NCI-H1436 (cell line): Measurements from ENCODE around the gene POU5F1.
"Not testable (repeated sequence)": the region's sequence is repeated elsewhere in the genome, so short reads cannot be mapped to it uniquely, and the experiment has no call there.

Experiments
- DNase-seq: peaks from one replicate; lab custom pipeline; 2025; lab: John Stamatoyannopoulos, UW

The POU5F1 gene

DNA sequence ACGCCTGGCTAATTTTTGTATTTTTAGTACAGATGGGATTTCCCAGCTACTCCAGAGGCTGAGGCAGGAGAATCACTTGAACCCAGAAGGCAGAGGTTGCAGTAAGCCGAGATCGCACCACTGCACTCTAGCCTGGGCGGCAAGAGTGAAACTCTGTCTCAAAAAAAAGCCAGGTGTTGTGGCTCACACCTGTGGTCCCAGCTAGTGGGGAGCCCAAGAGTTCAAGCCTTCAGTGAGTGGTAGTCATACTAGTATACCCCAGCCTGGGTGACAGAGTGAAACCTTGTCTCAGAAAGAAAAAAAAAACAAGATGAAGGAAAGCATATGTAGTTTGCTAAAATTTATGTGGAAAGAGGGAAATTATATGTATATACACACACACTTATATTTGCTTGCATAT lies 20.0 kb upstream of the POU5F1 start:
- DNase-seq, result no peak

DNA sequence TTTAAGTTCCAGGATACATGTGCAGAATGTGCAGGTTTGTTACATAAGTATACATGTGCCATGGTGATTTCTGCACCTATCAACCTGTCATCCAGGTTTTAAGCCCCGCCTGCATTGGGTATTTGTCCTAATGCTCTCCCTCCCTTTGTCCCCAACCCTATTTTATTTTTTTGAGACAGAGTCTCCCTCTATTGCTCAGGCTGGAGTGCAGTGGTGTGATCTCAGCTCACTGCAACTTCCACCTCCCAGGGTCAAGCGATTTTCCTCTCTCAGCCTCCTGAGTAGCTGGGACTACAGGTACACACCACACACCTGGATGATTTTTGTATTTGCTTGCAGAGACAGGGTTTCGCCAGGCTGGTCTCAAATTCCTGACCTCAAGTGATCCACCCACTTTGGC lies 18.7 kb upstream of the POU5F1 start:
- DNase-seq, result not testable (repeated sequence)

DNA sequence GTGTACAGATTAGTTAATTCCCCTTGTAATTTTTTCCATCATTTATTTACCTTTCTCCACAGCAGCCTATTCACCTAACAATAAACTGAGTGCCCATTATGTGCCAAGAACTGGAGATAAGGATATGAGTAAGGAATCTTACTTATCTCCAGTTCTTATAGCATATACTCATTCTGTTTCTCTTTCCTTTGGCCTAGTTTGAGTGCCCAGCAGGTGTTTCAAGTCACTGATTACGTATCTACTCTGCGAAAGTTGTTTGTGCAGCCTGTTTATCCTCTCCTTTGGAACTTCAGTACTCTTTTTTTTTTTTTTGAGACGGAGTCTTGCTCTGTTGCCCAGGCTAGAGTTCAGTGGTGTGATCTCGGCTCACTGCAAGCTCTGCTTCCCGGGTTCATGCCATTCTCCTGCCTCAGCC lies 17.3 kb upstream of the POU5F1 start:
- no peak for DNase-seq

DNA sequence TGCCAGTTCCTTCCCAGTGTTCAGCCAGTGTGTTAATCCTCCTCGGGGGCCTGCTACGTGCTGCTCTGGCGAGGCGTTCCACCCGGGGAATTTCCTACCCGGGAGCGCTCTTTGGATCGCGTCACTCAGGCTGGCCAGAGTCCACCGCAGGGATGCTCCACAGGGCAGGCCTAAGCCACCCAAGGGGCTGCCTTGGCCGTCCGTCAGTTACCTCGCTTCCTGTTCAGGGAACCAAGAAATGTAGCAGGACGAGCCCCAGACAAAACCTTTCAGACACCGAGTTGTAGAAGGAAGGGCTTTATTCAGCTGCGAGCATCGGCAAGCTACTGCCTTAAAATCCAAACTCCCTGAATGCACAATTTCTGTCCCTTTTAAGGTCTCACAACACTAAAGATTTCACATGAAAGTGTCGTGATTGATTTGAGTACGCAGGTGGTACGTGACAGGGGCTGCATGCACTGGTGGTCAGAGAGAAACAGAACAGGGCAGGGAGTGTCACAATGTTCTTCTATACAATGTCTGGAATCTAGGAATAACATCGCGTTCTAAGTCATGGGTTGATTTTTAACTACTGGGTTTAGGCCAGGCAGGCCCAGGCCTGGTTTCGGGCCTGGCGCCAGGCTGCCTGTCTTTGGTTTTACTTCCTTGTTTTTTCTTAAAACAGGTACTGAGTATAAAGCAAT lies 15.7 kb upstream of the POU5F1 start:
- DNase-seq, result no peak

DNA sequence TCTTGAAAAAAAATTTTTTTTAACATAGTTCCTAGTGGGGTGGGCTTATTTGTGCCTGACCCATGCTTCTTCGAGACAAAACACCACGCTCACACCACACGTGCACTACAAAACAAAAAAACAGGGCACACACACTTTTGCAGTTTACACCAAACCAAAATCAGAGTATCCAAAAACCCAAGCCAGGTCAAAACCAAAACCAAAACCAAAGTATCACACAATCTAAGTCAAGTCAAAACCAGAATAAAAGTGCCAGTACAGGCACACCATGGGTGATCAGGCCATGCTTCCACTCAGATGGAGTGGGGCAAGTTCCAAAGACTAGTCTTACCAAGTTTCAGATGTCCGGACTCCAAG lies 15.2 kb upstream of the POU5F1 start:
- not testable (repeated sequence) for DNase-seq

DNA sequence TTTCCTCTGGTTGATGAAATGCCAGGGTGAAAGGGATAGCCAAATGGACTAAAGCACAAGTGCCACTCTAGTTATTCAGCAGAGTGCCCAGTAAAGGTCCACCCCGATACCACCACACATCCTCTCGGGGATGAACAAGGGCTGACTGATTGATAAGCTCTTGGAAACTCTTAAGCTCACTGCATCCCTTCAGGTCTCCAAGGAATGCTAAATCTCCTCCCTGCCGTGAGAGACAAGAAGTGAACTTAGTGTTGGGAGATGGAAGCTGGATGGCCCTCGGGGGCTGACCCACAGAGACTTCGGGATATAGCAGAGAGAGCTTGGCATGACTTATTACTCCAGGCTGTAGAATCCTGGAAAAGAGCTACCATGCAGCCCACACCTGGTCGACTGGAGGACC lies 13.4 kb upstream of the POU5F1 start:
- DNase-seq, result not testable (repeated sequence)

DNA sequence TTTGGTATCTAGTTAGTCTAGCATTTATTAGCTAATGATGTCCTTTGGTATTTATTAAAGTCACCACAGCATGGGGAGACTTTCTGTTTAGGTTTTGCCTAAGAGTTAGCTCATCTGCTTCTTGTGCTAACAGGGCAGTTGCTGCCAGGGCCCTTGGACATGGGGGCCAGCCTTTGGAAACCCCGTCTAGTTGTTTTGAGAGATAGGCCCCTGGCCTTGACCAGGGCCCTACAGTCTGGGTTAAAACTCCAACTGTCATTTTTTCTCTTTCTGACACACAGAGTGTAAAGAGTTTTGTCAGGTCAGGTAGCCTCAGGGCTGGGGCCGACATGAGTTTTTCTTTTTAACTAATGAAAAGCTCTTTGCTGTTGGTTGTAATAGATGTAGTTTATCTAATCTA lies 12.8 kb upstream of the POU5F1 start:
- not testable (repeated sequence) for DNase-seq

DNA sequence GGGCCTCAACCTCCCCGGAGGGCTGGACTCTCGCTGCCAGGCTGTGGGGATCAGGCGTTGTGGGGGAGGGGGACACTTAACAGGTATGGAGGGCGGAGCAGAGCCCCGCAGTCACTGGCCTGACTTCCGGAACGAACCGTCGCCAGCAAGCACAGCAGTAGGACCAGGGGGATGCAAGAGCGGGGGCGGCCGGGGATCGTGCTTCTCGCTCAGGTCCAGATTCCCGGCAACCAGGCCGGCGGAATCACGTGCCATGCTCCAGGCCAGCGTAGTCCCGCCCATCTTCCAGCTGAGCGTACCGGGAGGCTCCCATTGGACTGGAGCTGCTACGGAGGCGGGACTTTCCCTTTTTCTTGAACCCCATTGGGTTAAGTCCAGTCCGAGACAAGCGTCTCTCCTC lies 10.0 kb upstream of the POU5F1 start:
- no peak for DNase-seq

DNA sequence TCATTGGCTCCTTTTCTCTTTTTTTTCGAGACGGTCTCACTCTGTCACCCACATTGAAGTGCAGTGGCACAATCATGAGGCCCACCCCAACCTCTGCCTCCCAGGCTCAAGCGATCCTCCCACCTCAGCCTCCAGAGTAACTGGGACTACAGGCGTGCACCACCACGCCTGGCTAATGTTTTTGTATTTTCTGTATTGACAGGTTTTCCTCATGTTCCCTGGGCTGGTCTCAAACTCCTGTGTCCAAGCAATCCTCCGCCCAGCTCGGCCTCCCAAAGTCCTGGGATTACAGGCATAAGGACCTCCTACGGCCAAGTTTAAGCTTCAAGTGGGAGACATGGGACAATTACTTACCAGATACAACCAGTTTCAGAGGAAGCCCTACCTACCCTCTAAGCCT lies 9.4 kb upstream of the POU5F1 start:
- no peak for DNase-seq

DNA sequence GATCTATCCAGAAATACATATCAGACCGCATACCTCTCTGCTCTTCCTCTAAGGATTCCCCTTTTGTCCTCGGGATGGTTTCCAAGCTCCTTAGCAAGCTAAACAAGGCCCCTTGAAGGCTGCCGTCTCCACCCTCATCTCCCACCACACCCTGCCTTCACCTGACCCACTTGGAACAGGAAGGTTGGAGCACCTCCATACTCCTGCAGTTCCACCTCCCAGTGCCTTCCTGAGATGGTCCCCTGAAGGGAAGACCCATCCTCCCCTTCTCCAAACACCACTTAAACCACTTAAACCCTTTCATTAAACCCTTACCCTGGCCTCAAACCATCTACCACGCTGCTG lies 8.5 kb upstream of the POU5F1 start:
- no peak for DNase-seq

DNA sequence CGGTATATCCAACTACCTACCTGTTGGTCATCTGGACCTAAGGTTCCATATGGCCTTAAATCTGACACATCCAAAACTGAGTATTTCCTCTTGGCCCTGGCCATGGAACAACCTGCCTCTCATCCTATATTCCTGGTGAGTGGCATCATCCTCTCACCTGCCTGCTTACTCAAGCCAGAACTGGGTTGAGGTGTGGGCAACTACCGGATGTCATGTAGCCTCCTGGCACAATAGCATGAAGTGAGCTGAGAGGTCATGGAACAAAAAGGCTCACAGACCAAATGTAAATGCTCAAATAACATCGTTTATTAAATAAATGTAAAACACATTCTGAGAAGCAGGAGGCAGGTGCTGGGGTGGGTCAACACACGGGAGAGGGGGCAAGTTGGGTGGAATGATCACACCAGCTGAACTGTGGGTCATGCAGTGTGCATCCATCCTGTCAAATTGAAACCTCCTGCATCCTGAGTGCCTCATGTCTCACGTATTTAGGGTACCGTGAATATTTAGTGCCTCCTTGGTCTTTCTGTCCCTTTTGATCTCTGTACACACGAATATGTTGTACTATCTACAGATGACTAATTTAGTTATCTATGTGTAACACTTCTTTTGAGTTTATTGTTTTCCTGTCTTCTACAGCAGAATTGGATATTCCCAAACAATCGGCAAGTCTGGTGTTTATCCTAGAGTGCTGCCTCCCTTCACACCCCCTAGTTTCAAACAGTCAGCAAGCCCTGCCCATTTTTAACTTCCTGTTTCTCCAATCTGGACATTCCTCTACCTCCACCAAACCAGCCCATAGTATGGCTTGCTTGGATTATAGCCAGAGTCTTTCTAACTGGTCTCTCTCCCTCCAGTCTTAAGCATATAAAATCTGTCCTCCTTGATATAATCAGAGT lies 7.9 kb upstream of the POU5F1 start:
- no peak for DNase-seq

DNA sequence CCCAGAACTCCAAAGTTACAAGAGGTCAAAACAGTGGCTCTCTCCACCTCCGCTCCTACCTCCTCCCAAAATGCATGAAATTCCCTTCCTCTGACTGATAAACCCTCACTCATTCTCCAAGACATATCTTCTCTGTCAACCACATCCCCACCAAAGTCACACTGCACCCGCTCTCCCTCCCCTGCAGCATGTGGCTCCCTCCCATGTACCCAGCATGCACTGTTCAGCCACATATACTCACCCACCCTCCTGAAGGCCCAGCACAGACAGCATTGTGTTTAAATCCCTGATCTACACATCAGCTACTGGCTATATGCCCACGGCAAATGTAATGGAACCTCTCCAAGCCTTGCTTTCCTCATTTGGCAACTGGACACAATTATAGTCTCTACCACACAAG lies 5.5 kb upstream of the POU5F1 start:
- no peak for DNase-seq

DNA sequence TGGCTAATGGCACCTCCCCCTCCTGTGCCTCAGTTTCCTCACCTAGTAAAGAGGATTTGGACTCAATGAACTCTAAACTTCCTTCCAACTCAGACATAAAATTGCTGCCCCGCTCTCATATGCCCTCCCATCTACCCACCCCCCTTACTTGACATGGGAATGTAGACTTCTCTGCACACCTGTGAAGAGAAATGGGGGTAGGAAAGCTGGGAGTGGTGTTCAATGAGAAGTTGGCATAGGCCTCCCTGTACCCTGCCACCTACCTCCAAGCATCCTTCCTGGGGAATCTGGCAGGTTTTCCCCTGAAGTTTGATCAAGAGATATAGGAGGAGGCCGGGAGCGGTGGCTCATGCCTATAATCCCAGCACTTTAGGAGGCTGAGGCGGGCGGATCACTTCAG lies 3.9 kb upstream of the POU5F1 start:
- DNase-seq, result no peak

DNA sequence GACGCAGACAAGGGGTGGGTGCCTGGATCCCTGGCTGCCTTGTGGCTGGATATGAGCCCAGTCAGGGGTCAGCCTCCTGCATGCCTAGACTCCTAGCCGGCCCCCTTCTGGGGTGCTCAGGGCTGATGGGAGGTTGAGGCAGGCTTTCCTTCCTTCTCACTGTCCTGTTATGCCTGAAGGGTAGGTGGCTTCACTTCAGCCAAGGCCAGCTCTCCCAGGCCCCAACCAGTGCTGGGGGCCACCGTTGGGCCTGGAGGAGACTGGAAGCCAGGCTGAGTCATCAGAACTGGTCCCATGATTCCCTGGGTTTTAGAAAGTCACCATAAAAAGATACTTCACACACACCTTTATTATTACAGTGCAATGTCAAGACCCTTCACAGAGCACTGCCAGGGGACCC lies 2.9 kb upstream of the POU5F1 start:
- DNase-seq, result no peak

DNA sequence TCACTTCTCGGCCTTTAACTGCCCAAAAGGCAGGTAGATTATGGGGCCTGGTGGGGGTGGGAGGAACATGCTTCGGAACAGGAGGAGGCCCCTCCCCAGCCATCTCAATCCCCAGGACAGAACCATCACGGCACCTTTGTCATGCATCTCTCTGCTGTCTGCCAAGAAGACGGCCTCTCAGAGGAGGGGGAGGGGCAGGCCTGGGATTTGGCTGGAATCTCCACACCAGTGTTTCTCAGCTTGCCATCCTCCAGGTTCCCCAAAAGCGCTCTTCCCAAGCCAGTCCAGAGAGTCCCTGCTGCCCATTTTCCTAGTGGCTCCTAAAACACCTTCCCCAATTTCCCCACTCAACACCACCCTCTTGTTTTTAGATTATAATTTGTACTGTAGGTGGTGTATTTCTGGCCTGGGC lies 2.5 kb upstream of the POU5F1 start:
- DNase-seq, result no peak

DNA sequence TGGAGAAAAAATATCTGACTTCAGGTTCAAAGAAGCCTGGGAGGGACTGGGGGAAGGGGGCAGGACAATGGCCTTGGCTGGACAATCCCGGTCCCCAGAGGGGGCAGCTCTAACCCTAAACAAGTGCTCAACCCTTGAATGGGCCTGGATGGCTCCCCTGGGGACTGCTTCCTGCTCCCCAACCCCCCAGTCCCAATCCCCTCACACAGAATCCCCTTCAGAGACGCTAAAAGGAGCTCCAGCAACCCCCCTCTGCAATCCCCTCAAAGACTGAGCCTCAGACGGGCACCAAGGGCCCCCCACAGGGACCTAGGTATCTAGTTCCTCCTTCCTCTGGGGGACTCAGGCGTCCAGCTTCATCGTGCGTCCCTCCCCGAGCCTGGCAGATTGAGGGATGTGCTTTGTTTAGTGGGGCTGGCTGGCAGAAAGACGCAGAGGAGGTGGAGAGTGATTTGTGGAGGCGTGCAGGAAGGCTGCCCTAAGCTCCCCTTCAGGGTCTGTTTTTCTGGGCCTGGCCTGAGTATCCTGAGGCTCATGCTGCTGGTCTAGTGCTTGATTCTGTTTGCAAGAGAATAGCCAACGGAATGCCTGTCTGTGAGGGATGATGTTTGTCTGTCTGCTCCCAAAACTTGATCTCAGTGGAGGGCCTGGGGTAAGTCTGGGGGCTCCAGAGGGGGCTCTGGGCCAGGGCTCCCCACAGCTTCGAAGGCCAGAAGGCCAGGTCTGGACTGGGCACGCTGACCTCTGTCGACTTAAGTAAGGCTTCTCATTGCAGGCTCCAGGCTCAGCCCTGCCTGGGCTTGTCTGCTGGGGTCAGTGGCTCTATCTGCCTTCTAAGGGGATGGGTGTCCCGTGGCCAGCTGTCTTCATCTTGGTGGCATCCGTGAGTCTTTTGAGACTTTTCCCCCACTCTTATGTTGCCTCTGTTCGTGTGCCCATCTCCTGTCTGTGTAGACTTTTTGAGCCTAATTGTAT lies 1.7 kb upstream of the POU5F1 start:
- no peak for DNase-seq

DNA sequence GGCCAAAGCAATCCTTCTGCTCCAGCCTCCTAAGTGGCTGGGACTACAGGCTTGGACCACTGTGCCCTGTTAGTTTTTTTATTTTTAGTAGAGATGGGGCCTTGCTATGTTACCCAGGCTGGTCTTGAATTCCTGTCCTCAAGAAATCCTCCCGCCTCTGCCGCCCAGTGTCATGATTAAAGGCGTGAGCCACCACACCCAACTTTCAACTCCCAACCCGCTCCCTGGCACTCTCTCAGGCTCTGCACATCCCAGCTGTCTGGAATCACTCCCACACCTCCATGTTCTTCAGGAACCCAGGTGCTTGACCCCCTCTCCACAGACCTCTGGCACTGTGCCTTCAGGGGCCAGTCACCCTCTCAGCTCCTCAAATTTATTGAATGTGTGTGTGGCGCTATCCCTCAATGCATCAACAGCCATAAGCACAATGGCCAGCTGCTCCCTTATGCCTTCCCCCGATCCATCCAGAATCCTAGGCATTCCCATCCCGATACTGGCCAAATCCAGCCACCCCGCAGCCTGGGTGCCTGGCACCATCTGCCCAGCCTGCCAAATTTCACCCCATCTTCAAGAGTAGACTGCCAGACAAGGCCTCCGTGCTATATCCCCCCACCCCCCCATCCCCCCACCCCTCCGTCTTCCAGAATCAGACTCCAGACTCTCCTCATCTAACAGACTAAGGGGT lies 647 bp upstream of the POU5F1 start:
- DNase-seq, result no peak

DNA sequence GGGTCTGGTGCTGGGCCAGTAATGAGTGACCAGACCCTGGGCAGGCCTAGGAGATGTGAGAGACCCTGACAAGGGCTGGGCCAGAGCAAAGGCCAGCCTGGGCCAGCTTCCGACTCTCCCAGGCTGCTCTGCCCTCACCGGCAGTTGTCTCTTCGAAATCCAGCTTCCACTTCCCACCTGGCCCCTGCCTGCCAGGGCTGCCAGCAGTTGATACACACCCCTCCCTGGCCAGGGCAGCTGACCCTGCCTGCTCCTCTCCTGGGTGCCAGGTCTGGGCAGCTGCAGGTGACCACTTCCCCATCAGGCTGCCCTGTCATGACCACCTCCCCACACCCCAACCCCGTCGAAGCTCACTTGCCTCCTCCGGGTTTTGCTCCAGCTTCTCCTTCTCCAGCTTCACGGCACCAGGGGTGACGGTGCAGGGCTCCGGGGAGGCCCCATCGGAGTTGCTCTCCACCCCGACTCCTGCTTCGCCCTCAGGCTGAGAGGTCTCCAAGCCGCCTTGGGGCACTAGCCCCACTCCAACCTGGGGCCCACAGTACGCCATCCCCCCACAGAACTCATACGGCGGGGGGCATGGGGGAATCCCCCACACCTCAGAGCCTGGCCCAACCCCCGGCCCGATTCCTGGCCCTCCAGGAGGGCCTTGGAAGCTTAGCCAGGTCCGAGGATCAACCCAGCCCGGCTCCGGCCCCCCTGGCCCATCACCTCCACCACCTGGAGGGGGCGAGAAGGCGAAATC lies 453 bp downstream of the POU5F1 start:
- not testable (repeated sequence) for DNase-seq

DNA sequence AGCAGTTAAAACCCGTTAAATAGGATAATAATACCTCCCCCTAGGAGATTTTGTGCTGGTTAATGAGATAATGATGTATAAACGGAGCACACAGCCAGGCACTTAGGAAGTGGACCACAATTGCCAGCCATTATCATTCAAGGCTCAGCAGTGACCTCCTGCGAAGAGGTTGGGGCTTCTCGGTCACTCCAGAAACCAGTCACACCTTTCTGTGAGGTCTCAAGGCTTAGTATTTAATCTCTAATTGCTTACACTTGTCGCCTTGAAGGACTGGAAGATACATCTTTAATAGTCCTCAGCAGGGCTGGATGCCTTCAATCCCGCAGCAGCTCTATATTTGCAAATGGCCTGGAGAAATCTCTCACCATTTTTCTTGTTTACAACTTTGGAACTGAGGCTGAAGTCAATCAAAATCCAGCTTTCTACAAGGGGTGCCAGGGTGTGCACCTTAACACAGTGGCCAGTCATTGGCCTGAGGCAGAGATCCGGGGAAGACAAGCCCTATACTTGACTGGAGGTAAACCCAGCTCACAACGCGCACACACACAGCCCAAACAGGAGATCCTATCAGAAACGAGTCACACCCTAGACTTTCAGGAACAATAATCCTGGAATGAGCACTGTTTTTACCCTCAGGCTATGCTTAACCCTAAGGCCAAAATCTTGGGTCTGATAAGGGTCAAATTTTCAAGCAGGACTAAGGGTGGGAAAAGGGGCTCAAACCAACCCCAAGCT lies 1.2 kb downstream of the POU5F1 start:
- no peak for DNase-seq

DNA sequence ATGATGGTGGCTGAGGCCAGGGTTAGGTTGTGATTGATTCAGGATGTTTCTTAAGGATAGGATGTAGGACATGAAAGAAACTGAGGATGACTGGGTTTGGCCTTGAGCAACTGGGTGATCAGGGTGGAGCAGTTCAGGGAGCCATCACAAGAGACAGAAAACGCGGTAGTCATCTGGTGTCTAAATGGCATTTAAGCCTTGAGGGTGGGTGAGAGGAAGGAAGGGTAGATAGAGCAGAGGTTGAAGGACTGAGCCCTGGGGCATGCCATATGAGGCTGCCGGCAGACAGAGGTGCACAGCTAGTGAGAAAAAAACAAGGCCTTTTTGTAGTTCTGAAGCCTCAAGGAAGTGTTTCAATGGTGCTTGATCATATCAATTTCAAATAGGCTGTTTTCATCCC lies 1.9 kb downstream of the POU5F1 start:
- no peak for DNase-seq

DNA sequence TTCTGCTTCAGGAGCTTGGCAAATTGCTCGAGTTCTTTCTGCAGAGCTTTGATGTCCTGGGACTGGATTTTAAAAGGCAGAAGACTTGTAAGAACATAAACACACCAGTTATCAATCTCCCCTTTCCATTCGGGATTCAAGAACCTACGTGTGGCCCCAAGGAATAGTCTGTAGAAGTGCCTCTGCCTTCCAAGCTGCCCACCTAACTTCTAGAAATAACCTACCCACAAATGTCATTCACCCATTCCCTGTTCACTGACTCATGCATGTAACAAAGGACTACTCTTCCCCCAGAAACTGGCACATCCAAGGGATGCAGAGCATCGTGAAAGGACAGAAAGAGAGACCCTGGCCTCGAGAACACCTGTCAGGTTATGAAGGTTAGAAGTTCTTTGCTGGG lies 4.5 kb downstream of the POU5F1 start:
- no peak for DNase-seq
